A673 (cell line): ENCODE results near the gene RNF113B.

ENCODE experiments used
- EZH2 ChIP-seq: fragments of 200-600 bp; sonication (generic); IDR thresholded peaks from 2 replicates; pipeline ENCODE4 v1.6.1; 2017; ENCODE audit warnings: borderline replicate concordance, low read depth, mild to moderate bottlenecking, mixed read lengths, antibody characterized with exemption, low read length; ENCODE audit not compliant: poor library complexity, severe bottlenecking
- TF ChIP-seq, protein P1 (sequence below): fragments of 300-800, 200-600 bp; sonication (generic); conservative IDR thresholded peaks from 2 replicates; pipeline ENCODE4 v1.5.1; 2017; ENCODE audit warnings: low read depth, mild to moderate bottlenecking, antibody characterized with exemption, low read length, moderate library complexity, mixed read lengths

DNA sequence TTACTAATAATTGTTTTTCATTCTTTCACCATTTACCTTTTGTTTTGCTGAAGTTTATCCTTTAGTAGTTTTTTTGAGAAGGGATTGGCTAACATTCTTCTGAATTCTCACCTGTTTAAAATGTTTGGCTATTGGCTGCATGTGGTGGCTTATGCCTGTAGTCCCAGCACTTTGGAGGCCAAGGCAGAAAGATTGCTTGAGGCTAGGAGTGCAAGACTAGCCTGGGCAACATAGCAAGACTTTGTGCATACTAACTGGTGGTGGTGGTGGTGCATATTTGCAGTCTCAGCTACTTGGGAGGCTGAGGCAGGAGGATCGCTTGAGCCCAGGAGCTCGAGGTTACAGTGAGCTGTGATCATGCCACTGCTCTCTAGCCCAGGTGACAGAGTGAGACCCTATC, 27.5 kb upstream of the RNF113B start:
- TF ChIP-seq, protein P1, sequence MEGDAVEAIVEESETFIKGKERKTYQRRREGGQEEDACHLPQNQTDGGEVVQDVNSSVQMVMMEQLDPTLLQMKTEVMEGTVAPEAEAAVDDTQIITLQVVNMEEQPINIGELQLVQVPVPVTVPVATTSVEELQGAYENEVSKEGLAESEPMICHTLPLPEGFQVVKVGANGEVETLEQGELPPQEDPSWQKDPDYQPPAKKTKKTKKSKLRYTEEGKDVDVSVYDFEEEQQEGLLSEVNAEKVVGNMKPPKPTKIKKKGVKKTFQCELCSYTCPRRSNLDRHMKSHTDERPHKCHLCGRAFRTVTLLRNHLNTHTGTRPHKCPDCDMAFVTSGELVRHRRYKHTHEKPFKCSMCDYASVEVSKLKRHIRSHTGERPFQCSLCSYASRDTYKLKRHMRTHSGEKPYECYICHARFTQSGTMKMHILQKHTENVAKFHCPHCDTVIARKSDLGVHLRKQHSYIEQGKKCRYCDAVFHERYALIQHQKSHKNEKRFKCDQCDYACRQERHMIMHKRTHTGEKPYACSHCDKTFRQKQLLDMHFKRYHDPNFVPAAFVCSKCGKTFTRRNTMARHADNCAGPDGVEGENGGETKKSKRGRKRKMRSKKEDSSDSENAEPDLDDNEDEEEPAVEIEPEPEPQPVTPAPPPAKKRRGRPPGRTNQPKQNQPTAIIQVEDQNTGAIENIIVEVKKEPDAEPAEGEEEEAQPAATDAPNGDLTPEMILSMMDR: no peak
- TF ChIP-seq EZH2: no peak
